HepG2 (cell line): ENCODE data around the gene TGFBRAP1. TPM values are rescaled to one million over a fixed set of nuclear protein-coding genes. Genes with fewer than 3 reads are reported as not detected.
A peak's percentile ranks its signal among the peaks of the same experiment; 100 is the strongest.

ENCODE experiments used
- BCL3 ChIP-seq: sonication (generic); formaldehyde crosslinking; IDR thresholded peaks from 2 replicates; pipeline ENCODE4 v1.5.1; 2020; ENCODE audit warnings: mild to moderate bottlenecking, missing genetic modification reagents, moderate library complexity
- CREB1 ChIP-seq, 2 experiments: fragments of 450-650 bp in 1 of 2; IDR thresholded peaks; 2 replicates each; pipeline ENCODE4 v1.6.1; 2016 to 2017; ENCODE audit warnings: control low read depth in 1 of 2, mild to moderate bottlenecking in 1 of 2, missing compliant biosample characterization in 1 of 2, missing genetic modification characterization in 1 of 2
- ESRRA ChIP-seq: sonication (generic); formaldehyde crosslinking; IDR thresholded peaks from 2 replicates; pipeline ENCODE4 v1.5.1; 2020; ENCODE audit warnings: mild to moderate bottlenecking, low read depth, missing genetic modification reagents
- GTF2F1 ChIP-seq: fragments of 150-350 bp; IDR thresholded peaks from 2 replicates; pipeline ENCODE4 v1.6.1; 2014; ENCODE audit warnings: low read length
- JUN ChIP-seq: sonication (generic); formaldehyde crosslinking; IDR thresholded peaks from 2 replicates; pipeline ENCODE4 v1.4.0; 2020; ENCODE audit warnings: mild to moderate bottlenecking, missing genetic modification reagents
- KMT2A ChIP-seq: sonication (generic); formaldehyde crosslinking; IDR thresholded peaks from 2 replicates; pipeline ENCODE4 v1.4.0; 2020; ENCODE audit warnings: missing genetic modification reagents
- SRSF4 ChIP-seq: fragments of 200-400 bp; formaldehyde crosslinking; IDR thresholded peaks from one replicate; pipeline ENCODE4 v1.6.1; 2018; ENCODE audit warnings: mild to moderate bottlenecking, low read depth, low read length, moderate library complexity; ENCODE audit not compliant: poor library complexity, severe bottlenecking
- TARDBP ChIP-seq: sonication (generic); formaldehyde crosslinking; IDR thresholded peaks from 2 replicates; pipeline ENCODE4 v1.8.0; 2022; ENCODE audit warnings: mild to moderate bottlenecking, missing genetic modification reagents
- XRCC5 ChIP-seq: fragments of 200-400 bp; formaldehyde crosslinking; optimal IDR thresholded peaks from 2 replicates; pipeline ENCODE3; 2017; ENCODE audit warnings: mild to moderate bottlenecking, low read length
- ZFX ChIP-seq: sonication (generic); formaldehyde crosslinking; IDR thresholded peaks from 2 replicates; pipeline ENCODE4 v1.4.0; 2020; ENCODE audit warnings: mild to moderate bottlenecking, low read depth, missing genetic modification reagents, moderate library complexity
- ZMAT3 ChIP-seq: sonication (generic); formaldehyde crosslinking; conservative IDR thresholded peaks from 2 replicates; pipeline ENCODE4 v1.7.0; 2021; ENCODE audit warnings: missing genetic modification reagents
- ZNF180 ChIP-seq: sonication (generic); formaldehyde crosslinking; IDR thresholded peaks from 2 replicates; pipeline ENCODE4 v1.4.0; 2020; ENCODE audit warnings: low read depth, missing genetic modification reagents, borderline replicate concordance
- ZNF256 ChIP-seq: sonication (generic); formaldehyde crosslinking; conservative IDR thresholded peaks from 2 replicates; pipeline ENCODE4 v1.4.0; 2020; ENCODE audit warnings: missing genetic modification reagents
- ZNF263 ChIP-seq: sonication (generic); formaldehyde crosslinking; IDR thresholded peaks from 2 replicates; pipeline ENCODE4 v1.4.0; 2020; ENCODE audit warnings: missing genetic modification reagents
- ZNF558 ChIP-seq: sonication (generic); formaldehyde crosslinking; IDR thresholded peaks from 2 replicates; pipeline ENCODE4 v1.9.0; 2022; ENCODE audit warnings: mild to moderate bottlenecking, missing genetic modification reagents, borderline replicate concordance
- ZNF574 ChIP-seq: sonication (generic); formaldehyde crosslinking; IDR thresholded peaks from 2 replicates; pipeline ENCODE4 v1.4.0; 2020; ENCODE audit warnings: missing genetic modification reagents
- ZNF589 ChIP-seq: sonication (generic); formaldehyde crosslinking; conservative IDR thresholded peaks from 2 replicates; pipeline ENCODE4 v1.8.0; 2022; ENCODE audit warnings: mild to moderate bottlenecking, moderate library complexity, missing genetic modification reagents
- ZNF790 ChIP-seq: sonication (generic); formaldehyde crosslinking; IDR thresholded peaks from 2 replicates; pipeline ENCODE4 v1.8.0; 2022; ENCODE audit warnings: missing genetic modification reagents, mild to moderate bottlenecking, borderline replicate concordance
- ZNF891 ChIP-seq: sonication (generic); formaldehyde crosslinking; IDR thresholded peaks from 2 replicates; pipeline ENCODE4 v1.5.0; 2020; ENCODE audit warnings: mild to moderate bottlenecking, missing genetic modification reagents
- ZSCAN22 ChIP-seq: sonication (generic); formaldehyde crosslinking; IDR thresholded peaks from 2 replicates; pipeline ENCODE4 v1.4.0; 2020; ENCODE audit warnings: mild to moderate bottlenecking, missing genetic modification reagents
- polyA plus RNA-seq, 8 experiments: library from polyadenylated mRNA; depleted of rRNA in 3 of 8; stranded (reverse) in 7 of 8; unstranded in 1 of 8; fragments of >200 nt; fragmentation: Illumina TruSeq in 4 of 8; extraction: Trizol in 4 of 8; gene quantifications; 2 replicates each; pipeline versions ENCODE4 v1.2.1 to v1.2.3, GENCODE V29; 2011 to 2016; ENCODE audit warnings: low read depth in 4 of 8, missing spikeins in 1 of 8, mixed read lengths in 1 of 8; ENCODE audit not compliant: insufficient read depth in 1 of 8
- total RNA-seq, 5 experiments: library from RNA; depleted of rRNA; stranded (reverse); fragments of >200 nt; fragmentation: Illumina TruSeq; extraction: Trizol; gene quantifications; 2 replicates each; pipeline ENCODE4 v1.2.3, GENCODE V29; 2016; ENCODE audit warnings: low read depth in 1 of 5
- TF ChIP-seq, protein P1 (sequence below): sonication (generic); formaldehyde crosslinking; conservative IDR thresholded peaks from 2 replicates; pipeline ENCODE4 v1.8.0; 2022; ENCODE audit warnings: mild to moderate bottlenecking, moderate library complexity, missing genetic modification reagents
- TF ChIP-seq, protein P2 (sequence below): sonication (generic); formaldehyde crosslinking; IDR thresholded peaks from 2 replicates; pipeline ENCODE4 v1.4.0; 2020; ENCODE audit warnings: mild to moderate bottlenecking, missing genetic modification reagents

The TGFBRAP1 gene
- total and polyA plus RNA-seq, 2 of the 13 experiments (the other 11 are each of a cell fraction or from before 2014, with no cell fraction given), result 12.7 to 22.9 TPM

DNA sequence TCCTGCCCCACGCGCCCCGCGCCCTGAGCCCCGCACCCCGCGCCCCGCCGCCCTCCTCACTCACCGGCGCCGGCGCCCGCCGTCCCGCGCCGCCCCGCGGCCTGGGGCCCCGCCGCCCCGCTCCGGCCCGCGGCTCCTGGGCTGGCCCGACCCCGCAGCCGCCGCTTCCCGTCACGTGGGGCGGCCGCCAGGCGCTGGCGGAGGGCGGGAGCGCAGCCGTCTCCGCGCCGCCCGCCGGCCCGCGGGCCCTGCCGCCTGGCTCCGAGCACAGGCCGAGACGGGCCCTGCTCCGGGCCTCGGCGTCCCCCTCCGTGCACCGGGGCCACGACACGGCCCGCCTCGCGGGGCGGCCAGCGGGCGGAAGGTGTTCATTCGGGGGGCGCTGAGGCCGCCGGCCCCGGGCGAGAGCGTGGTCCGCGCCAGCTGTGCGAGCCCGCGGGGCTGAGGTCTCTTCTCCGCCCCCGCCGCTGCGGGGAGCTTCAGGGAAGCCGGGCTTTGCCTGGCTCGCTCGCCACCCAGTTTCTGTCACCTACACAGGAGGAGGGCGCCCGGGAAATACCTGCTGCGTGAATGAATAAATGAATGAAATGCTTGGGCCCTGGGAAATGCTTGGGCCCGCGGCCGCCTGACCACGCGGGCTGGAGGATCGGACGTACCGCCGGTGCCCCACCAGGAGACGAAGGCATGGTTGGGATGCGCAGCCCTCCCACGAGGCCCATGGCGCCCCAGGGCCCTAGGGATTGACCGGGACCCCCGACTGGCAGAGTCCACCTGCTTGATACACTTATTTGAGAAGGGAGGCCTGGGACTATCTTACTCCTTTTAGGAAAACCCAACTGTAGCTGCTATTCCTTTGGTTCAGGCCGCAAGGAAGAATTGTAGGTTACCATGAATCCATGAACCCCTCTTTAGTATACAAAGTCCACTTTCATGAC is at the start of gene TGFBRAP1 (continued):
- TF ChIP-seq, protein P1, sequence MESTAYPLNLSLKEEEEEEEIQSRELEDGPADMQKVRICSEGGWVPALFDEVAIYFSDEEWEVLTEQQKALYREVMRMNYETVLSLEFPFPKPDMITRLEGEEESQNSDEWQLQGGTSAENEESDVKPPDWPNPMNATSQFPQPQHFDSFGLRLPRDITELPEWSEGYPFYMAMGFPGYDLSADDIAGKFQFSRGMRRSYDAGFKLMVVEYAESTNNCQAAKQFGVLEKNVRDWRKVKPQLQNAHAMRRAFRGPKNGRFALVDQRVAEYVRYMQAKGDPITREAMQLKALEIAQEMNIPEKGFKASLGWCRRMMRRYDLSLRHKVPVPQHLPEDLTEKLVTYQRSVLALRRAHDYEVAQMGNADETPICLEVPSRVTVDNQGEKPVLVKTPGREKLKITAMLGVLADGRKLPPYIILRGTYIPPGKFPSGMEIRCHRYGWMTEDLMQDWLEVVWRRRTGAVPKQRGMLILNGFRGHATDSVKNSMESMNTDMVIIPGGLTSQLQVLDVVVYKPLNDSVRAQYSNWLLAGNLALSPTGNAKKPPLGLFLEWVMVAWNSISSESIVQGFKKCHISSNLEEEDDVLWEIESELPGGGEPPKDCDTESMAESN (CRISPR knock-in tag), result peak; percentile 85; the same call in 1 of the 2 replicates
- TF ChIP-seq XRCC5 (peak; percentile 61), ZNF589 (CRISPR knock-in tag) (no peak), ZSCAN22 (CRISPR knock-in tag) (peak; percentile 35; the same call in 1 of the 2 replicates), TARDBP (CRISPR knock-in tag) (peak; percentile 44; the same call in 1 of the 2 replicates), ZNF263 (CRISPR knock-in tag) (0 out of 2 replicates have a peak, but pooled peaks have one; percentile 49), ZFX (CRISPR knock-in tag) (peak; percentile 95), JUN (CRISPR knock-in tag) (no peak), GTF2F1 (no peak), SRSF4 (no peak), ZNF574 (CRISPR knock-in tag) (peak; percentile 68), ZNF256 (CRISPR knock-in tag) (peak; percentile 53; the same call in 1 of the 2 replicates), ZNF558 (peak; percentile 59; the same call in 1 of the 2 replicates), ZNF891 (CRISPR knock-in tag) (peak; percentile 95), KMT2A (CRISPR knock-in tag) (peak; percentile 87), ESRRA (no peak), ZMAT3 (CRISPR knock-in tag) (0 out of 2 replicates have a peak, but pooled peaks have one; percentile 29), BCL3 (0 out of 2 replicates have a peak, but pooled peaks have one; percentile 68), ZNF180 (CRISPR knock-in tag) (no peak), ZNF790 (CRISPR knock-in tag) (no peak), CREB1 (IDR thresholded peaks at IDR 0.05) (no peak), CREB1 (CRISPR knock-in tag; IDR thresholded peaks at IDR 0.05) (0 out of 2 replicates have a peak, but pooled peaks have one; percentile 31)
- TF ChIP-seq, protein P2, sequence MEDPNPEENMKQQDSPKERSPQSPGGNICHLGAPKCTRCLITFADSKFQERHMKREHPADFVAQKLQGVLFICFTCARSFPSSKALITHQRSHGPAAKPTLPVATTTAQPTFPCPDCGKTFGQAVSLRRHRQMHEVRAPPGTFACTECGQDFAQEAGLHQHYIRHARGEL (CRISPR knock-in tag), result no peak
